Adrenal gland (tissue), 12 donors: Measurements from ENCODE around the gene SORL1. TPM values are rescaled to one million over a fixed set of nuclear protein-coding genes. Genes with fewer than 3 reads are reported as not detected.

ENCODE experiments used
- DNase-seq, 7 donors: peaks; one replicate each; pipeline ENCODE4 v3.0.0-alpha.2; 2019 to 2020
- H3K27ac ChIP-seq, 5 donors: fragments of 200-600 bp; sonication (generic) in 4 of 5; 1 replicate in 3 of 5; 2 replicates in 2 of 5; pipeline versions ENCODE4 v1.5.1 to v1.8.0; 2016 to 2020; ENCODE audit warnings: mild to moderate bottlenecking in 1 of 5
- H3K27me3 ChIP-seq: fragments of 200-600 bp; 2 replicates; pipeline ENCODE4 v1.8.0; 2021
- H3K36me3 ChIP-seq, 2 donors: fragments of 200-600 bp; replicated peaks in 1 of 2; 1 replicate in 1 of 2; 2 replicates in 1 of 2; pipeline versions ENCODE4 v1.5.1 to v1.8.0; 2018 to 2022
- H3K4me1 ChIP-seq, 2 donors: fragments of 200-600 bp; replicated peaks in 1 of 2; 1 replicate in 1 of 2; 2 replicates in 1 of 2; pipeline versions ENCODE4 v1.5.1 to v1.8.0; 2018 to 2021
- H3K4me3 ChIP-seq, 4 donors: fragments of 200-600 bp; sonication (generic) in 3 of 4; one replicate each; pipeline ENCODE4 v1.5.1; 2016 to 2018
- H3K9me3 ChIP-seq, 3 donors: fragments of 200-600 bp; sonication (generic) in 1 of 3; replicated peaks in 1 of 3; 1 replicate in 2 of 3; 2 replicates in 1 of 3; pipeline versions ENCODE4 v1.5.1 to v1.8.0; 2016 to 2021
- POLR2A ChIP-seq, 2 donors: fragments of 450-650 bp; IDR thresholded peaks; one replicate each; pipeline ENCODE4 v1.6.1; 2017; ENCODE audit warnings: antibody characterized with exemption in 2 of 2, mild to moderate bottlenecking in 2 of 2, moderate library complexity in 1 of 2
- WGBS, 4 donors: extraction: QIAGEN DNeasy Blood & Tissue Kit in 2 of 4; methylation state at CpG; one replicate each; pipeline versions ENCODE4 v1.1.5 to v1.1.7; 2013 to 2017; 5-methylcytosine and 5-hydroxymethylcytosine counted together
- intact Hi-C, 2 donors: fragments of 100-400 bp; cut with DNase I; formaldehyde crosslinking; loops; one replicate each; pipeline versions ENCODE4 v1.14.1 to v1.15.0; 2022 to 2023
- polyA plus RNA-seq, 3 donors: library from polyadenylated mRNA; stranded (reverse); fragments of 200-250 nt in 2 of 3; fragments of 350-450 nt in 1 of 3; fragmentation: Illumina TruSeq in 1 of 3; extraction: RNeasy Lipid Tissue Mini Kit (QIAGEN cat#74804) in 1 of 3; gene quantifications; one replicate each; pipeline ENCODE4 v1.2.3, GENCODE V29; 2013 to 2014
- total RNA-seq, 9 donors: library from RNA; depleted of rRNA in 4 of 9; stranded (reverse); fragments of >200 nt in 4 of 9; fragments of 120-200 nt in 1 of 9; fragmentation: NEBNext Ultra II Directional in 1 of 9; extraction: Animal tissue kit (Norgen Biotek cat#: 25700) in 1 of 9; gene quantifications; one replicate each; pipeline versions ENCODE4 v1.1.0 to v1.2.4, GENCODE V29; 2013 to 2023
- TF ChIP-seq, protein P1 (sequence below), 6 experiments: fragments of 450-650 bp in 4 of 6; fragments of 200-600 bp in 2 of 6; sonication (generic) in 1 of 6; IDR thresholded peaks; 1 replicate in 5 of 6; 2 replicates in 1 of 6; pipeline versions ENCODE4 v1.5.1 to v1.8.0; 2016 to 2021; ENCODE audit warnings: antibody characterized with exemption in 6 of 6, mild to moderate bottlenecking in 2 of 6, moderate library complexity in 1 of 6
- donor health status: healthy with polysubstance abuse.
- donor health status: Bipolar disorder and iron deficiency.
- donor health status: DM: yes; HTN: yes; CAD: no.
- donor health status: DM: no; HTN: no; CAD: no.
- donor health status: DM: no; HTN: no; CAD: no.
- donor health status: DM: yes; HTN: yes; CAD: no.

SORL1 gene
- total and polyA plus RNA-seq, 12 donors: 1.0 to 28.6 (median 8.9) TPM

DNA sequence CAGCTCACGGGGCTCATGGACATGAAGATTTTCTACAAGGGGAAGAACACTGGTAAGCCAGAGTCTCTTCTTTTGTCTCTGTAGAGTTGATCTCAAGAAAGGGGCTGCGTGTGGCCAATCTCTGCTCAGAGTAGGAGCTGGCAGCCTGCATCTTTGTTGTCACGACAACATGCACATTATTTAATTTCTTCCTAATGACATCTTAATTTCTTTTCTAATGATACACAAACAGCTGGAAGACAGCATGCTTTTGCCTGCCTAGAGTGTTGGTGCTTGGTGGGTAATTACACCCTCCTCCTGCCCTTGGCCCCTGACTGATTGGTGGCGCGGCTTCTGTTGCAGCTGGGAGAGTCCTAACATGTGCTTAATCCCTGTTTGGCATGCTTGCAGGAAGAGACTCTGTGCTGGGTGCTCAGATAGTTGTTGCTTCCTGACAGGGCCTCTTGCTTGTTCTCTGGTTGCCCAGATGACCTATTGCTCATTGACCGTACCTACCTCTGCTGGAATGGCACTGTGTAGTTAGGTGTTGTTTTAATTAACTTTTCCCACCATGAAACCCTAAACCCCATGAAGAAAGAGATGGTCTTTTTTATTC, 107.6 kb downstream of the SORL1 start:
- Histone ChIP-seq H3K4me1 (no peaks in the 10 kb centered on the region), H3K27me3 (no peaks in the 10 kb centered on the region), H3K27ac (no peak overlapping the region), H3K36me3 (peaks cover 0 to 5% of the 10 kb centered on the region in 2 donors), H3K9me3 (no peaks in the 10 kb centered on the region), H3K4me3 (no peak overlapping the region)
- intact Hi-C loops: no loop called here
- no peak for TF ChIP-seq POLR2A (IDR thresholded peaks at IDR 0.05)
- TF ChIP-seq, protein P1, sequence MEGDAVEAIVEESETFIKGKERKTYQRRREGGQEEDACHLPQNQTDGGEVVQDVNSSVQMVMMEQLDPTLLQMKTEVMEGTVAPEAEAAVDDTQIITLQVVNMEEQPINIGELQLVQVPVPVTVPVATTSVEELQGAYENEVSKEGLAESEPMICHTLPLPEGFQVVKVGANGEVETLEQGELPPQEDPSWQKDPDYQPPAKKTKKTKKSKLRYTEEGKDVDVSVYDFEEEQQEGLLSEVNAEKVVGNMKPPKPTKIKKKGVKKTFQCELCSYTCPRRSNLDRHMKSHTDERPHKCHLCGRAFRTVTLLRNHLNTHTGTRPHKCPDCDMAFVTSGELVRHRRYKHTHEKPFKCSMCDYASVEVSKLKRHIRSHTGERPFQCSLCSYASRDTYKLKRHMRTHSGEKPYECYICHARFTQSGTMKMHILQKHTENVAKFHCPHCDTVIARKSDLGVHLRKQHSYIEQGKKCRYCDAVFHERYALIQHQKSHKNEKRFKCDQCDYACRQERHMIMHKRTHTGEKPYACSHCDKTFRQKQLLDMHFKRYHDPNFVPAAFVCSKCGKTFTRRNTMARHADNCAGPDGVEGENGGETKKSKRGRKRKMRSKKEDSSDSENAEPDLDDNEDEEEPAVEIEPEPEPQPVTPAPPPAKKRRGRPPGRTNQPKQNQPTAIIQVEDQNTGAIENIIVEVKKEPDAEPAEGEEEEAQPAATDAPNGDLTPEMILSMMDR (IDR thresholded peaks at IDR 0.05): no peak
- no peak for DNase-seq
- WGBS, 4 donors: 85 to 95% (median 91%) methylated on average over 6 of the region's 6 CpGs

DNA sequence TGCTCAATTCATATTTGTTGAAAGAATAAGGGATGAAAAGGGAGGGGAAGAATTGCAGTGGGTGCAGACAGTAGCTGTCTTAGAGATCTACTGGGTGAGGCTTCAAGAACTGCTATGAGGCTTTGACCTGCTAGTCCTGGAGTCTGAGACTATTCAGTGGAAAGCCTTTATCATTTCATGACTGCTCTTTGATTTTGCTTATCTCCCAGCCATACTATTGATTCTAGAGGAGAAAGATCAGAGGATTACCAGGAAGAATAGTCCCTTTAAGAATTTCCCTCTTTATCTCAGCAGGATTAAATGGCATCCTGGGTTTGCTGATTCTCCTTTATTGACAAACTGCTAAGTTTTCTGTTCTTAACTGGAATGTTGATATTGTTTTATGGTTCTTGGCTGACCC, 108.1 kb downstream of the SORL1 start:
- Histone ChIP-seq H3K9me3 (no peaks in the 10 kb centered on the region), H3K4me3 (no peak overlapping the region), H3K4me1 (no peaks in the 10 kb centered on the region), H3K27ac (no peak overlapping the region), H3K27me3 (no peaks in the 10 kb centered on the region), H3K36me3 (peaks cover 0 to 5% of the 10 kb centered on the region in 2 donors)
- intact Hi-C loops: no loop called here
- TF ChIP-seq, protein P1 (IDR thresholded peaks at IDR 0.05): no peak
- no peak for TF ChIP-seq POLR2A (IDR thresholded peaks at IDR 0.05)
- no peak for DNase-seq

DNA sequence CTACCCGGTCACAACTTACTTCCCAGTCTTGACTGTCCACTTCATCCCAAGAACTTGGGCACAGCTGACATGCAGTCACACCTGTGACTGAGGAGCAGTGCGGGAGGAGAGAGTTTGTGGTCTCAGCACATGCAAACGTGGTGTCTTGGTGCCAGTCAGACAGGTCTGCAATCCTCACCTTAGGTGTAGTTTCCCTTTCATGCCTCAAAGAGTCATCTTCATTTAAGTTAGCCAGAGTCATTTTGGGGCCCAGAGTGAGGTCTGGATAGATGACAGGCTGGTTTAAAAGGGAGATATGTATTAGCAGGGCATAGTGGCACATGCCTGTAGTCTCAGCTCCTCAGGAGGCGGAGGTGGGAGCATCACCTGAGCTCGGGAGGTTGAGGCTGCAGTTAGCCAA, 109.1 kb downstream of the SORL1 start:
- peaks cover 0 to 5% of the 10 kb centered on the region in 2 donors for H3K36me3 ChIP-seq
- intact Hi-C loops: no loop called here
- 70 to 86% (median 79%) methylated on average over 5 of the region's 5 CpGs for WGBS, 4 donors

DNA sequence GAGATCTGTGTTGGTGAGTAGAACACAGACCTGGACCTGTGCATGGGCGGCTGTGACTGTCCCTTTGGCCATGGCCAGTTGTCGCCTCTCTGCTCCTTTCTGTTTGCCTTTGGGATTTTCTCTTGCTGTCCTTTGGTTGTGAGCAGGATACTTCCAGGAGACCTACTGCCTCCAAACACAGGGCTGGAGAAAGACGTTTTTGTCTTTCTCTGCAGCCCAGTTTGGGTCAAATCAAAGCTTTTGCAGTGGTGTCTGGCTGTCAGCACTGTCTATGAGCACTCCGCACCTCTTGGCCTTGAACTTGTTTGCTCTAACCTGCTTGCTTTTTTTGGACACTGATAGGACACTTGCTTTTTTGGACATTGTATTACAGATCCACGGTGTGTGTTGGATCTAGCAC, 109.6 kb downstream of the SORL1 start:
- Histone ChIP-seq H3K36me3 (peaks cover 0 to 5% of the 10 kb centered on the region in 2 donors), H3K27me3 (no peaks in the 10 kb centered on the region), H3K4me1 (no peaks in the 10 kb centered on the region), H3K9me3 (no peaks in the 10 kb centered on the region), H3K27ac (no peak overlapping the region), H3K4me3 (no peak overlapping the region)
- intact Hi-C loops: no loop called here
- no peak for TF ChIP-seq POLR2A (IDR thresholded peaks at IDR 0.05)
- TF ChIP-seq, protein P1 (IDR thresholded peaks at IDR 0.05): no peak
- no peak for DNase-seq
- WGBS, 4 donors: 64 to 70% (median 68%) methylated on average over 5 of the region's 5 CpGs

More for the DNA sequence above, 109.1 kb downstream of the SORL1 start:
- no peaks in the 10 kb centered on the region for H3K27me3 ChIP-seq
- H3K27ac ChIP-seq: no peak overlapping the region
- no peaks in the 10 kb centered on the region for H3K9me3 ChIP-seq
- TF ChIP-seq POLR2A (IDR thresholded peaks at IDR 0.05): no peak
- no peaks in the 10 kb centered on the region for H3K4me1 ChIP-seq
- DNase-seq: no peak
- H3K4me3 ChIP-seq: no peak overlapping the region

DNA sequence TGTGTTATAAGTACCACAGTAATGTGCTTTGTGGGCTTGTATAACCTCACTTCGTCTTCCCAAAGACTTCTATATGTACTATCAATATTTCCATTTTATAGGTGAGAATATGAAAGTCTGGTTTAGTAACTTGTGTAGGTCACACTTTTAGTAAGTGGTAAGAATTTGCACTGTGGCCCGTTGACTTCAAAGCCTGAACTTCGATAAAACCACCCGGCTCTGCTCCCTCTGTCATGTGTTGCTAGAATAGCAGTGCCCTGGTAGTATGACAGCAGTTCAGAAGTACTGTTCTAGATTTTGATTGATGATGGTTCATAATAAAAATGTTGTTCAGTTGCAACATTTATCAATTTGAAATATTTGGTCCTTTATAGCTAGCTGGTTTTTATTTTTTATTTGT, 110.9 kb downstream of the SORL1 start:
- Histone ChIP-seq H3K27ac (no peak overlapping the region), H3K27me3 (no peaks in the 10 kb centered on the region), H3K36me3 (peaks cover 0 to 5% of the 10 kb centered on the region in 2 donors), H3K4me3 (no peak overlapping the region), H3K4me1 (no peaks in the 10 kb centered on the region), H3K9me3 (no peaks in the 10 kb centered on the region)
- DNase-seq: no peak
- WGBS, 4 donors: 76 to 88% (median 85%) methylated on average over 4 of the region's 4 CpGs
- TF ChIP-seq, protein P1 (IDR thresholded peaks at IDR 0.05): no peak
- no peak for TF ChIP-seq POLR2A (IDR thresholded peaks at IDR 0.05)
- intact Hi-C loops: no loop called here
